ENCODE measurements around the gene SYCP2L.

DNA sequence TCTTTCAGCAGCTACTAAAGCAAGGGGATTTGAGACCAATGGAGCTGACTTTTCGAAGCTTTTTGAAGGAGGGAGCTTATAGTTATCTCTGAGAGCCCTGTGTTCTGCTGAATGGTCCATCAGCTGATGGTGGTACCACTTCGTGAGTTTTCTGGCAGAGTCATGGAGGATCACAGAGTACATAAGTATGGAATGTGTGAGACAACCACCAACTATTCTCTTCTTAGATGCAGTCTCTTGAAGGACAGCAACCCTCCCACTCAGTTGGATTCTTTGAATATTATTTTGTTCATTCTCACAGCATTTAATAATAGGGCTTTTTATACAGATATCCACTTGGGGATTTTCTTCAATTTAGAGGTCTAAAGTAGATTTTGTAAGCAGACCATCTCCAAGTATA, 81.9 kb downstream of the SYCP2L start:
- TF ChIP-seq, protein P1, sequence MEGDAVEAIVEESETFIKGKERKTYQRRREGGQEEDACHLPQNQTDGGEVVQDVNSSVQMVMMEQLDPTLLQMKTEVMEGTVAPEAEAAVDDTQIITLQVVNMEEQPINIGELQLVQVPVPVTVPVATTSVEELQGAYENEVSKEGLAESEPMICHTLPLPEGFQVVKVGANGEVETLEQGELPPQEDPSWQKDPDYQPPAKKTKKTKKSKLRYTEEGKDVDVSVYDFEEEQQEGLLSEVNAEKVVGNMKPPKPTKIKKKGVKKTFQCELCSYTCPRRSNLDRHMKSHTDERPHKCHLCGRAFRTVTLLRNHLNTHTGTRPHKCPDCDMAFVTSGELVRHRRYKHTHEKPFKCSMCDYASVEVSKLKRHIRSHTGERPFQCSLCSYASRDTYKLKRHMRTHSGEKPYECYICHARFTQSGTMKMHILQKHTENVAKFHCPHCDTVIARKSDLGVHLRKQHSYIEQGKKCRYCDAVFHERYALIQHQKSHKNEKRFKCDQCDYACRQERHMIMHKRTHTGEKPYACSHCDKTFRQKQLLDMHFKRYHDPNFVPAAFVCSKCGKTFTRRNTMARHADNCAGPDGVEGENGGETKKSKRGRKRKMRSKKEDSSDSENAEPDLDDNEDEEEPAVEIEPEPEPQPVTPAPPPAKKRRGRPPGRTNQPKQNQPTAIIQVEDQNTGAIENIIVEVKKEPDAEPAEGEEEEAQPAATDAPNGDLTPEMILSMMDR (conservative IDR thresholded peaks at IDR 0.05) = no peak
- no peak for TF ChIP-seq ZFX (IDR thresholded peaks at IDR 0.05)

Measured in C4-2B (cell line).